ENCODE results near the gene ATP7A.
A peak's percentile ranks its signal among the peaks of the same experiment; 100 is the strongest.
"Not testable (repeated sequence)": the region's sequence is repeated elsewhere in the genome, so short reads cannot be mapped to it uniquely, and the experiment has no call there.

ATP7A gene

GRCh38 chrX:78063687-78064086 lies 153.2 kb downstream of the ATP7A start:
- TF ChIP-seq, protein P1, sequence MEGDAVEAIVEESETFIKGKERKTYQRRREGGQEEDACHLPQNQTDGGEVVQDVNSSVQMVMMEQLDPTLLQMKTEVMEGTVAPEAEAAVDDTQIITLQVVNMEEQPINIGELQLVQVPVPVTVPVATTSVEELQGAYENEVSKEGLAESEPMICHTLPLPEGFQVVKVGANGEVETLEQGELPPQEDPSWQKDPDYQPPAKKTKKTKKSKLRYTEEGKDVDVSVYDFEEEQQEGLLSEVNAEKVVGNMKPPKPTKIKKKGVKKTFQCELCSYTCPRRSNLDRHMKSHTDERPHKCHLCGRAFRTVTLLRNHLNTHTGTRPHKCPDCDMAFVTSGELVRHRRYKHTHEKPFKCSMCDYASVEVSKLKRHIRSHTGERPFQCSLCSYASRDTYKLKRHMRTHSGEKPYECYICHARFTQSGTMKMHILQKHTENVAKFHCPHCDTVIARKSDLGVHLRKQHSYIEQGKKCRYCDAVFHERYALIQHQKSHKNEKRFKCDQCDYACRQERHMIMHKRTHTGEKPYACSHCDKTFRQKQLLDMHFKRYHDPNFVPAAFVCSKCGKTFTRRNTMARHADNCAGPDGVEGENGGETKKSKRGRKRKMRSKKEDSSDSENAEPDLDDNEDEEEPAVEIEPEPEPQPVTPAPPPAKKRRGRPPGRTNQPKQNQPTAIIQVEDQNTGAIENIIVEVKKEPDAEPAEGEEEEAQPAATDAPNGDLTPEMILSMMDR (IDR thresholded peaks at IDR 0.05; ENCODE audit: insufficient read depth, low read depth, low read length, missing control alignments) = no peak
- no peak overlapping the region; the same call in 1 of the 2 replicates for H3K4me3 ChIP-seq (ENCODE audit: low read depth, low read length)
- DNase-seq (ENCODE audit: low read depth) = no peak

DNA sequence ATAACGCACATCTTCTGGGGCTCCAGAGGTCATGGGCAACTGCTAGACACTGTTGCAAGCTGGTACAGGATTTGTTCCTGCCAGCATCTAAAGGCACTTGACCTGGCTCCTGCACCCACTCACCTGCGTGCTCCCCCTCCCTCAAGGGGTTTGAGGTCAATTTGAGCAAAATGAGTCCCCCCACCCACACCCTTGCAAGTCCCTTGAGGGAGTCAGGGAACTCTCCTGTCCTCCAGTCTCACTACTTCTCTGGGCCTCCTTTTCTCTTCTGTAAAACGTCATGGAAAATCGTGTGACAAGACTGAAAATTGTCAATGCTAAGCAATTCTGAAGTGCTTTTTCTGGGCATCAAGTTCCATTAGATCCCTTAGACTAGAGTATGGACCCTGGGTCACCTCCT lies 153.7 kb downstream of the ATP7A start:
- no peak overlapping the region for H3K4me3 ChIP-seq (ENCODE audit: low read depth, low read length)
- TF ChIP-seq, protein P1 (IDR thresholded peaks at IDR 0.05; ENCODE audit: insufficient read depth, low read depth, low read length, missing control alignments) = no peak
- peak; percentile 32 for DNase-seq (ENCODE audit: low read depth)

GRCh38 chrX:78064698-78065601 lies 154.5 kb downstream of the ATP7A start:
- DNase-seq (ENCODE audit: low read depth) = peak; percentile 82
- H3K4me3 ChIP-seq (ENCODE audit: low read depth, low read length) = peak overlapping the region; percentile 45

- no peak for DNase-seq (ENCODE audit: low read depth)
- H3K4me3 ChIP-seq (ENCODE audit: low read depth, low read length) = peak overlapping the region; percentile 45
- TF ChIP-seq, protein P1 (IDR thresholded peaks at IDR 0.05; ENCODE audit: insufficient read depth, low read depth, low read length, missing control alignments) = no peak
These were observed 155.6 kb downstream of the ATP7A start for GRCh38 chrX:78066110-78066509.

- no peak overlapping the region for H3K4me3 ChIP-seq (ENCODE audit: low read depth, low read length)
- TF ChIP-seq, protein P1 (IDR thresholded peaks at IDR 0.05; ENCODE audit: insufficient read depth, low read depth, low read length, missing control alignments) = no peak
- DNase-seq (ENCODE audit: low read depth) = no peak
These were observed 160.8 kb downstream of the ATP7A start for GRCh38 chrX:78071331-78071730.

GRCh38 chrX:78073147-78074077 lies 162.9 kb downstream of the ATP7A start:
- not testable (repeated sequence) for DNase-seq (ENCODE audit: low read depth)

DNA sequence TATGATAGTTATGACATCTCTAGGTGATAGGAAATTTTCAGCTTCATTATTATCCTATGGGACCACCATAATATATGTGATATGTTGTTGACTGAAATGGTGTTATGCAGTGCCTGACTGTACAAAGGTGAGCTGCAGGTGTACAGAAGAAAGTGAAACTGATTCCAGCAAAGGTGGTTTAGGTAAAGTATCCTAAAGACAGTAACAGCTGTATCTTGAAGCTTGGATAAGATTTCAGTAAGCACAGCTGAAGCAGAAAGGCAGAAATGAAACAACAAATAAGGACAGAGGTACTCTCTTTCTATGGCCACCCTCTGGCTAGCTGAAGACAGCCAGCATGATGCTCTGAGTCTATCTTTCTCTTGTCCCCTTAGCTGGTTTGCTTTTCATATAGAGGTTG lies 163.6 kb downstream of the ATP7A start:
- TF ChIP-seq, protein P1 (IDR thresholded peaks at IDR 0.05; ENCODE audit: insufficient read depth, low read depth, low read length, missing control alignments) = no peak
- DNase-seq (ENCODE audit: low read depth) = no peak
- no peak overlapping the region for H3K4me3 ChIP-seq (ENCODE audit: low read depth, low read length)

More at GRCh38 chrX:78073147-78074077, 162.9 kb downstream of the ATP7A start:
- not testable (repeated sequence) for H3K4me3 ChIP-seq (ENCODE audit: low read depth, low read length)
